Activated B cell treated with CpG ODN at 0.5 μM for 24 hours (primary cell): ENCODE measurements around the gene RAB3A. TPM values are rescaled to one million over a fixed set of nuclear protein-coding genes. Genes with fewer than 3 reads are reported as not detected.

Experiments
- ATAC-seq: fragments of 200-7000 bp; cut with Tn5 transposase; one replicate; pipeline ENCODE4 v1.10.0; 2021; ENCODE audit warnings: low read depth, mild to moderate bottlenecking, moderate library complexity
- CTCF ChIA-PET: fragments of 350-600 bp; sonication (Branson Sonifier 250); formaldehyde crosslinking; loops from one replicate; lab custom pipeline; 2021; ENCODE audit warnings: antibody characterized with exemption; lab: Charles Lee
- POLR2A ChIA-PET: fragments of 350-600 bp; sonication (Branson Sonifier 250); formaldehyde crosslinking; loops from one replicate; lab custom pipeline; 2021; ENCODE audit warnings: antibody characterized with exemption; lab: Charles Lee
- DNase-seq: peaks from one replicate; pipeline ENCODE4 v3.0.0; 2022
- H3K27ac Mint-ChIP-seq: one replicate; pipeline ENCODE4 v1.8.0; 2020; ENCODE audit warnings: mixed read lengths
- H3K27me3 Mint-ChIP-seq: one replicate; pipeline ENCODE4 v1.8.0; 2021; ENCODE audit warnings: mixed read lengths
- H3K36me3 Mint-ChIP-seq: one replicate; pipeline ENCODE4 v1.8.0; 2021; ENCODE audit warnings: low read depth, mixed read lengths
- H3K4me1 Mint-ChIP-seq: one replicate; pipeline ENCODE4 v1.8.0; 2021; ENCODE audit warnings: mixed read lengths
- H3K4me3 Mint-ChIP-seq: one replicate; pipeline ENCODE4 v1.8.0; 2020; ENCODE audit warnings: mild to moderate bottlenecking, mixed read lengths
- H3K9me3 Mint-ChIP-seq: one replicate; pipeline ENCODE4 v1.8.0; 2020; ENCODE audit warnings: mixed read lengths
- intact Hi-C: fragments of 100-400 bp; cut with micrococcal nuclease; formaldehyde crosslinking; loops from one replicate; pipeline ENCODE4 v1.15.1; 2024
- total RNA-seq: library from RNA; stranded (reverse); gene quantifications from 2 replicates; pipeline ENCODE4 v1.2.3, GENCODE V29; 2022
- TF ChIP-seq, protein P1 (sequence below): fragments of 200-600 bp; IDR thresholded peaks from one replicate; pipeline ENCODE4 v1.8.0; 2022; ENCODE audit warnings: antibody characterized with exemption, mild to moderate bottlenecking

RAB3A gene, protein sequence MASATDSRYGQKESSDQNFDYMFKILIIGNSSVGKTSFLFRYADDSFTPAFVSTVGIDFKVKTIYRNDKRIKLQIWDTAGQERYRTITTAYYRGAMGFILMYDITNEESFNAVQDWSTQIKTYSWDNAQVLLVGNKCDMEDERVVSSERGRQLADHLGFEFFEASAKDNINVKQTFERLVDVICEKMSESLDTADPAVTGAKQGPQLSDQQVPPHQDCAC
- total RNA-seq, result 3.8 and 4.1 TPM in 2 replicates

DNA sequence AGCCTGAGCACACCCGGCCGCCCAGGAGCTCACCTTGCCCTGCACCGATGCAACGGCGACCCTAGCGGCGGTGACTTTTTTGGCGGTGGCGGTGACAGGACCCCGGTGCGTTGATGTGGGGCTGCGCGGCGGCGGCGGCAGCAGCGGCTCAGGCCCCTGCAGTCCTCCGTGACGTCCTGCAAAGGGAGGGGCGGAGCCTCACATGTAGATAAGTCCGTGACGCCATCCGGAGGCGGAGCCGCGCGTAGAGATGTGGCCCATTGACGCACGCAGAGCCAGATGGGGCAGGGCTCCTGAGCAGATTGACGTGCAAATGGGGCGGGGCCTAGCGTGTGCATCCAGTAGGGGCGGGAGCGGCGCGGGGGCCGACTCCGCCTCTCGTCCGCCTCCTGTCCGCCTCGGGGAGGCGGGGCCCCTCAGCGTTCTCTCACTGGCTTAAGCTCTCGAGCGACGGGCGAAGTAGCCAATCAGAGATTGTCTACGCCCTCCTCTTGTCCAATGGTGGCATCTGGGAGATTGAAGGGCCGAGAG, at the start of gene RAB3A:
RAB3A (minus strand) TSS at position 180 of the 531 bp plus-strand sequence. CDS start 1,302 bp downstream, outside the sequence.
- peaks cover 9% of the 10 kb centered on the region for H3K36me3 Mint-ChIP-seq

DNA sequence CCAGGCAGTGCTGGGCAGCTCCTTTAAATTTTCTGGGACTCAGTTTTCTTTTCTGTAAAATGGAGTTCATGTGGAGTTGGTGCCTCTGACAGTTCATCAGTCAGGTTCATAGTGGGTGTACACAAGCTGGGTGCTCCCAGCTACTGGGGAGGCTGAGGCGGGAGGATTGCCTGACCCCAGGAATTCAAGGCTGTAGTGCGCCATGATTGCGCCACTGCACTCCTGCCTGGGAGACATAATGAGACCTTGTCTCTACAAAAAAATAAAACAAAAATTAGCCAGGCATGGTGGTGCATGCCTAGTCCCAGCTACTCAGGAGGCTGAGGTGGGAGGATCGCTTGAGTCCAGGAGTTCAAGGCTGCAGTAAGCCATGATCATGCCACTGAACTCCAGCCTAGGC, 49.3 kb upstream of the RAB3A start:
- ChIA-PET POLR2A (interaction anchor here (0.7 to 4.3 kb wide), 6 partner anchors 8 to 149 kb away, joined by 4 to 21 read pairs (median 5); partner anchors contain the start of gene RAB3A), CTCF (interaction anchor here (0.9 to 7.7 kb wide), 13 partner anchors 18 to 230 kb away, joined by 3 to 95 read pairs (median 9); partner anchors contain the start of genes IFI30, JUND and RAB3A)
- H3K9me3 Mint-ChIP-seq, result no peaks in the 10 kb centered on the region
- no peak overlapping the region for H3K4me3 Mint-ChIP-seq
- DNase-seq (no peak), ATAC-seq (no peak)
- intact Hi-C loops, result loop anchor here (2.0 kb wide), 1 partner anchor 84 kb away; no protein-coding TSS in a partner anchor
- TF ChIP-seq, protein P1, sequence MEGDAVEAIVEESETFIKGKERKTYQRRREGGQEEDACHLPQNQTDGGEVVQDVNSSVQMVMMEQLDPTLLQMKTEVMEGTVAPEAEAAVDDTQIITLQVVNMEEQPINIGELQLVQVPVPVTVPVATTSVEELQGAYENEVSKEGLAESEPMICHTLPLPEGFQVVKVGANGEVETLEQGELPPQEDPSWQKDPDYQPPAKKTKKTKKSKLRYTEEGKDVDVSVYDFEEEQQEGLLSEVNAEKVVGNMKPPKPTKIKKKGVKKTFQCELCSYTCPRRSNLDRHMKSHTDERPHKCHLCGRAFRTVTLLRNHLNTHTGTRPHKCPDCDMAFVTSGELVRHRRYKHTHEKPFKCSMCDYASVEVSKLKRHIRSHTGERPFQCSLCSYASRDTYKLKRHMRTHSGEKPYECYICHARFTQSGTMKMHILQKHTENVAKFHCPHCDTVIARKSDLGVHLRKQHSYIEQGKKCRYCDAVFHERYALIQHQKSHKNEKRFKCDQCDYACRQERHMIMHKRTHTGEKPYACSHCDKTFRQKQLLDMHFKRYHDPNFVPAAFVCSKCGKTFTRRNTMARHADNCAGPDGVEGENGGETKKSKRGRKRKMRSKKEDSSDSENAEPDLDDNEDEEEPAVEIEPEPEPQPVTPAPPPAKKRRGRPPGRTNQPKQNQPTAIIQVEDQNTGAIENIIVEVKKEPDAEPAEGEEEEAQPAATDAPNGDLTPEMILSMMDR, result no peak
- peaks cover 33% of the 10 kb centered on the region for H3K4me1 Mint-ChIP-seq
- peaks cover 2% of the 10 kb centered on the region for H3K27me3 Mint-ChIP-seq
- H3K27ac Mint-ChIP-seq, result peak overlapping the region; percentile 50
- peaks cover 4% of the 10 kb centered on the region for H3K36me3 Mint-ChIP-seq

More for the DNA sequence above, at the start of gene RAB3A:
- DNase-seq, result peak; percentile 95
- H3K4me1 Mint-ChIP-seq, result peaks cover 29% of the 10 kb centered on the region
- ATAC-seq, result peak; percentile 86
- CTCF ChIA-PET, result interaction anchor here (1.2 to 2.7 kb wide), 5 partner anchors 12 to 184 kb away, joined by 3 to 12 read pairs (median 7); no protein-coding TSS in a partner anchor
- peak within 1 kb of the TSS; percentile 87 for H3K27ac Mint-ChIP-seq
- intact Hi-C loops, result loop anchor here (1.0 to 2.0 kb wide), 10 partner anchors 12 to 432 kb away; partner anchors contain the start of genes IFI30 and LSM4
- POLR2A ChIA-PET, result interaction anchor here (0.5 to 6.0 kb wide), 23 partner anchors 10 to 717 kb away, joined by 3 to 112 read pairs (median 6); partner anchors contain the start of genes IFI30, JUND, LSM4 and MAST3
- TF ChIP-seq, protein P1, result no peak
- peaks cover 5% of the 10 kb centered on the region for H3K27me3 Mint-ChIP-seq
- H3K4me3 Mint-ChIP-seq, result peak within 1 kb of the TSS; percentile 92
- H3K9me3 Mint-ChIP-seq, result no peaks in the 10 kb centered on the region

DNA sequence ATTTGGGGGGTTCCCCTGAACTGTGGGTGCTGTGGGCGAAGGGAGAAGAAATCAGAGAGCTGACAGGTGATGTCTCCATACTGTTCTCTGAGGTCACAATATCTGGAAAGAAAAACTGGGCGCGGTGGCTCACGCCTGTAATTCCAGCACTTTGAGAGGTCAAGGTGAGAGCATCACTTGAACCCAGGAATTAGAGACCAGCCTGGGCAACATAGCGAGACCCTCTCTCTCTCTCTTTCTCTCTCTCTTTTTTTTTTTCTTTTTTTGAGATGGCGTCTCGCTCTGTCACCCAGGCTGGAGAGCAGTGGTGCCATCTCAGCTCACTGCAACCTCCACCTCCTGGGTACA, 48.5 kb upstream of the RAB3A start:
- Mint-ChIP-seq H3K4me3 (no peak overlapping the region), H3K36me3 (peaks cover 2% of the 10 kb centered on the region), H3K4me1 (peaks cover 33% of the 10 kb centered on the region), H3K9me3 (no peaks in the 10 kb centered on the region), H3K27ac (no peak overlapping the region), H3K27me3 (peaks cover 2% of the 10 kb centered on the region)
- ChIA-PET CTCF (interaction anchor here (1.0 to 7.7 kb wide), 20 partner anchors 12 to 314 kb away, joined by 3 to 95 read pairs (median 8); partner anchors contain the start of genes IFI30, JUND, MAST3 and MPV17L2), POLR2A (interaction anchor here (0.5 to 4.3 kb wide), 11 partner anchors 9 to 299 kb away, joined by 3 to 21 read pairs (median 5); partner anchors contain the start of gene RAB3A)
- ATAC-seq, result no peak
- DNase-seq, result no peak
- intact Hi-C loops, result loop anchor here (1.0 to 2.0 kb wide), 3 partner anchors 84 to 314 kb away; no protein-coding TSS in a partner anchor
- TF ChIP-seq, protein P1, result no peak

DNA sequence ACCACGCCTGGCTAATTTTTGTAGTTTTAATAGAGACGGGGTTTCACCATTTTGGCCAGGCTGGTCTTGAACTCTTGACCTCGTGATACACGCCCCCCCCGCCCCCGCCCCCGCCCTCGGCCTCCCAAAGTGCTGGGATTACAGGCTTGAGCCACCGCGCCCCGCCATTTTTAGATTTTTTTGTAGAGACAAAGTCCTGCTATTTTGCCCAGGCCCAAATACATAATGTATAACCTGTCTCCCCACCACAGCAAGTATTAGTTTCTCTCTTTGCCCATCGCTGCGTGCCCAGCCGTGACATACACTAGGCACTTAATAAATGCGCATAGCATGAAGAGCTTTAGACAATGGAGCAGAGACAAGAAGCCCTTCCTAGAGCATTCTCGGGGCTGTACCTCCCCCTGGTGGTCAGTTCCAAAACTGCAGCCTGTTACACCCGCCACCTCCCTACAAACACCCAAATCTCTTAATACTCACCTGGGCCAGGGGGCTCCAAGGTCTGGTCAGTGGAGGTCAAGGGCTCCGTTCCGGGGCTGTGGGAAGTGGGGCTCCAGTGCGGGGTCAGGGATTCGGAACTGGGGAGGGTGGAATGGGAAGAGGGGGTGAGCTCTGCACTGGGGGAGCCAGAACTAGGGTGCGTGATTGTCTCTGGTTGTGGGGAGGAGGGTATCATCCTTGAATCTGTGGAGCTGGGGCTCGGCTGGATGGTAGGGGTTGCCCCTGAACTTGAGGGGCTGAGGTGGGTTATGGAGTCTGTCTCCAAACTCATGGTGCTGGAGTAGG, 47.9 kb upstream of the RAB3A start:
- ATAC-seq (peak; percentile 68), DNase-seq (peak; percentile 75)
- H3K9me3 Mint-ChIP-seq, result no peaks in the 10 kb centered on the region
- ChIA-PET POLR2A (interaction anchor here (0.6 to 4.3 kb wide), 9 partner anchors 10 to 91 kb away, joined by 3 to 21 read pairs (median 5); partner anchors contain the start of gene RAB3A), CTCF (interaction anchor here (0.6 to 7.7 kb wide), 25 partner anchors 11 to 314 kb away, joined by 3 to 95 read pairs (median 7); partner anchors contain the start of genes IFI30, JUND, LSM4 and MAST3)
- H3K27ac Mint-ChIP-seq, result peak overlapping the region; percentile 47
- intact Hi-C loops, result loop anchor here (1.0 to 2.0 kb wide), 8 partner anchors 43 to 313 kb away; partner anchors contain the start of gene ARRDC2
- TF ChIP-seq, protein P1, result peak; percentile 69
- H3K4me3 Mint-ChIP-seq, result no peak overlapping the region
- H3K36me3 Mint-ChIP-seq, result peaks cover under 1% of the 10 kb centered on the region
- H3K4me1 Mint-ChIP-seq, result peaks cover 33% of the 10 kb centered on the region
- peaks cover 2% of the 10 kb centered on the region for H3K27me3 Mint-ChIP-seq
